HCEC 1CT (cell line): ENCODE measurements around the gene TUBB1.
"Not testable (repeated sequence)": the region's sequence is repeated elsewhere in the genome, so short reads cannot be mapped to it uniquely, and the experiment has no call there.

ENCODE experiments used
- DNase-seq: peaks from one replicate; pipeline ENCODE4 v3.0.0-alpha.2; 2017

The TUBB1 gene

DNA sequence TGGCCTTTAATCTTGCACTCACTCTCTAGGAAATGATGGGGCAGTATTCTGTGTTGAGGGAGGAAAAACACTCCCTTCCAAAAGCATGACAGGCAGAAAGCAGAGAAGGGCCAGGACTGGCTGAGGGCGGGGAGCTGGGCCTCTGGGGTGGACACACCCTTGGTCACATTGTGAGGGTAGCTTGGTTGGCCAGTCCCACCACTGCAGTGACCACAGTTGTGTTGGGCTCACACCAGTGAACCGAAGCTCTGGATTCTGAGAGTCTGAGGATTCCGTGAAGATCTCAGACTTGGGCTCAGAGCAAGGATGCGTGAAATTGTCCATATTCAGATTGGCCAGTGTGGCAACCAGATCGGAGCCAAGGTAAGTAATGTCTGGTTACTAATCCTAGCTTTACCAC, at the start of gene TUBB1:
Gene TUBB1, plus strand, starts transcription at position 213 of the 400 bp plus-strand sequence. Its CDS starts 94 bp downstream, at position 307.
- no peak for DNase-seq

DNA sequence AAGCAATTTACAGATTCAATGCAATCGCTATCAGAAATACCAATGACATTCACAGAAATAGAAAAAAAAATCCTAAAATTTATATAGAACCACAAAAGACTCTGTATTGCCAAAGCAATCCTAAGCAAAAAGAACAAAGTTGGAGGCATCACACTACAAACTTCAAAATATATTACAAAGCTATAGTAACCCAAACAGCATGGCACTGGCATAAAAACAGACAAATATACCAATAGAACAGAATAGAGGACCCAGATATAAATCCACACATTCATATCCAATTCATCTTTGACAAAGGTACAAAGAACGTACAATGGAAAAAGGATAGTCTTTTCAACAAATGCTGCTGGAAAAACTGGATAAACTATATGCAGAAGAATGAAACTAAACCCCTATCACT, 49.8 kb upstream of the TUBB1 start:
- no peak for DNase-seq

DNA sequence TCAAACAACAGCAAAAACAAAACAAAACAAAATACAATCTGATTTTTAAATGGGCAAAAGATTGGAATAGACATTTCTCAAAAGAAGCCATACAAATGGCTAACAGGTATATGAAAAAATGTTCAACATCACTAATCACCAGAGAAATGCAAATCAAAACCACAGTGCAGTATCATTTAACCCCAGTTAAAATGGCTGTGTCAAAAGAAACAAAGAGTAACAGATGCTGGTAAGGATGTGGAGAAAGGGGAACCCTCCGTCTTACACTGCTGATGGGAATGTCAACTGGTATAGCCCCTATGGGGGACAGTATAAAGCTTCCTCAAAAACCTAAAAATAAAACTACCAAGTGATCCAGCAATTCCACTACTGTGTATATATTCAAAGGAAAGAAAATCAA, 49.1 kb upstream of the TUBB1 start:
- no peak for DNase-seq

DNA sequence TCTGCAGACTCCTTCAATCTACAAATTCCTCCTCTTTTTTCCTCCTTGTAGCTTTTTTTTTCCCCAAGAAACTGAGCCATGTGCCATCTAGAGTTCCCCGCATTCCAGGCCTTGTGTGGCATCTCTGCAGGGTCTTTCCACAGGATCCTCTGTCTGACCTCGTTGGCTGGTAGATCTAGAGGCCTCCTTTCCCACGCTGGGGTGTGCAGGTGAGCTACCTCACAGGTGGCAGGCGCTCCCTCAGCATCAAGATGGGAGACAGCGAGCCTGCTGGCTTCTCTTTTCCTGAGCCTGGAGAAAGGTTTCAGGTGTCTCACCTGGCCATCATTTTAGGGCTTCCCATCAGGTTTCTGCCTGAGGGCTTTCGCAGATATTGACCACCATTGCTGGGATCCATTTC, 47.8 kb upstream of the TUBB1 start:
- no peak for DNase-seq

DNA sequence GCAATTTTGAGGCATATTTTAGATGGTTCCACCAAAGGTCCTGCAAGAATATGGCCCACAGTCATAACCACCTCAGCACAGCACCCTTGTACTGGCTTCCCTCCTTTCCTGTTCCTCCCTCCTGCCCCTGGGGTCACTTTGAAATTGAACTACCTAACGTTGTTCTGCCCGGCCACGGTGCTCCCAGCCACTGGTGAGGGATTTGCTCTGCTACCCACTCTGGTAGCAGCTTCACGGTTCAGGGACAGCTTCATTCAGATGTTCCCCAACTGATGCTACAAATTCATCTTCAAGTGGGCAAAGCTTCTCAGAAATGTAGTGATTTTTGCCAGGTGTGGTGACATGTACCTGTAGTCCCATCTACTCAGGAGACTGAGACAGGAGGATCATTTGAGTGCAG, 46.0 kb upstream of the TUBB1 start:
- no peak for DNase-seq

DNA sequence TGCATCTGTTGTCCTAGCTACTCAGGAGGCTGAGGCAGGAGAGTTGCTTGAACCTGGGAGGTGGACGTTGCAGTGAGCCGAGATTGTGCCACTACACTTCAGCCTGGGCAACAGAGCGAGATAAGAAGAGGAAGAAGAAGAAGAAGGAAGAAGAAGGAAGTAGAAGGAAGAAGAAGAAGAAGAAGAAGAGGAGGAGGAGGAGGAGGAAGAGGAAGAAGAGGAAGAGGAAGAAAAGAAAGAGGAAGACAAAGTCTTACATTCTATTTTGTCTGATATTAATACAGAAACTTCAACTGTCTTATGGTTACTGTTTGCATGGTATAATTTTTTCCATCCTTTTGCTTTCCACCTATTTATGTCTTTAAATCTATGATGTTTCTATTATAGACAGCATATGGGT, 45.4 kb upstream of the TUBB1 start:
- no peak for DNase-seq

DNA sequence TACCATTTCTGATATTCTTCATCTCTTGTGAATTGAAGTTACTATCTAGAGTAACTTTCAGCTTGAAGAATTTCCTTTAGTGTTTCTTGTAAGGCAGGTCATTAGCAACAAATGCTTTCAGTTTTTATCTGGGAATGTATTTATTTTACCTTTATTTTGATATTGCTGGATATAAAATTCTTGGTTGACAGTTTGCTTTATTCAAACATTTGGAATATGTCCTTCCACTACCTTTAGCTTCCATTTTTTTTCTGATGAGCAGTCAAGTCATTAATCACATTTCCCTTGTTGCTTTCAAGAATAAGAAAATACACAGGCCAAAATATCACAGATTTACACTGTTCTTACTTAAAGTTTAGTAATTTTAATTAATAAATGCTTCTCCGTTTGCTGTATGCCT, 43.9 kb upstream of the TUBB1 start:
- no peak for DNase-seq

DNA sequence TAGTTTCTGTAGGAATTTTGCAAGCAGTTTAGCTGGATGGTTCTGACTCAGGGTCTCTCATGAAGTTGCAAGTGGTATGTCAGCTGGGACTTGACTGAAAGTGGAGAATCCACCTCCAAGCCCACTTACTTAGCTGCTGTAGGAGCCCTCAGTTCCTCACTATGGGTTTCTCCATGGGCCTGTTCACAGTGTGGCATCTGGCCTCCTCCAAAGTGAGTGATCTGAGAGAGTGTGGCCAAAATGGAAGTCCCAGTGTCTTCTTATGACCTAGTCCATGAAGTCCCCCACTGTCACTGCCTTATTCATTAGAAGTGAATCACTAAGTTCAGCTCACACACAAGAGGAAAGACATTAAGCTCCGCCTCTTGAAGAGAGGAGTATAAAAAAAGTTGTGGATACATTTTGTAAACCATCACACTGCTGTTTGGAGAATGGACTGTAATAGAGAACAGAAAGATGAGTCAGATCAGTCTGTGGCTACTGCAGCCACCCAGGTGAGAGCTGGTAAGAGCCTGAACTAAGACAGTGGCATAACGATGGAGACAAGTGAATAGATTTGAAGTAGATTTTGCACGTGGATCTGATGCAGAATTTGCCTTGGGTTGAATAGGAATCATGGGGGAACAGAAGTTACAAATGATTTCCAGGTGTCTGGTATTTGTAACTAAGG, 43.0 kb upstream of the TUBB1 start:
- DNase-seq, result no peak

DNA sequence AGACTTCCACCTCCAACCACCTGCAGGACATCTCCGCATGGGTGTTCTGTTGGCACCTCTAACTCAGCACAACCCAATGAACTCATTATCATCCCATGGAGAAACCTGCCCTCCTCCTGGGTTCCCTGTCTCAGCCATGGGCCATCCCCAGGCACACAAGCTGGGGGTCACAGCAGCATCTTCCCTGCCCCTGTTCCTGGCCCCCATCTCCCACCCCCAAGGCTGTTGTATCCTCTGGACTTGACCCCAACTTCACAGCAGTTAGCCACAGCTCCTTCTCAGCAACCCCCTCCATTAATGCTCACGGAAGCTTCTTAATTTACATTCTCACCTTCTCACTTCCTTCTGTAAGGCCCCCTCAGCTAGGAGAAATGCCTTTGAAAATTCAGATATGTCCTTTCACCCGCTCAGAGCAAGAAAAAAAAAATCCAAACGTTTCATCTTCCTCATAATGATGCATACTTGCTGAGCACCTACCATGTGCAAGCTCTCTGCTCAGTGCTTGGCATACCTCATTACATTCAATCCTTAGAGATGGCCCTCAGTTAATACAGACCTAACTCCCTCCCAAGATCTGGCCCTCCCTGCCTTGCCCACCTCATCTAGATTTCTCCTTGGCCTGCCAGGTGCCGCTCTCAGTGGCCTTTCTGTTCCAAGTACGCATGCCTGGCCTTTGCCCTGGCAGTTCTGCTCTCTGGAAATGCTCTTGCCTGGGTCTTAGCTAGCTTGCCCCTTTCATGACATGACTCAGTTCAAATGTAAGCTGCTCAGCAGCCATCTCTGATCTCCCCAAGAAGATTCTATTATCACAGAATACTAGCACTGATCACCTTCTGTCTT, 40.7 kb upstream of the TUBB1 start:
- DNase-seq, result no peak

DNA sequence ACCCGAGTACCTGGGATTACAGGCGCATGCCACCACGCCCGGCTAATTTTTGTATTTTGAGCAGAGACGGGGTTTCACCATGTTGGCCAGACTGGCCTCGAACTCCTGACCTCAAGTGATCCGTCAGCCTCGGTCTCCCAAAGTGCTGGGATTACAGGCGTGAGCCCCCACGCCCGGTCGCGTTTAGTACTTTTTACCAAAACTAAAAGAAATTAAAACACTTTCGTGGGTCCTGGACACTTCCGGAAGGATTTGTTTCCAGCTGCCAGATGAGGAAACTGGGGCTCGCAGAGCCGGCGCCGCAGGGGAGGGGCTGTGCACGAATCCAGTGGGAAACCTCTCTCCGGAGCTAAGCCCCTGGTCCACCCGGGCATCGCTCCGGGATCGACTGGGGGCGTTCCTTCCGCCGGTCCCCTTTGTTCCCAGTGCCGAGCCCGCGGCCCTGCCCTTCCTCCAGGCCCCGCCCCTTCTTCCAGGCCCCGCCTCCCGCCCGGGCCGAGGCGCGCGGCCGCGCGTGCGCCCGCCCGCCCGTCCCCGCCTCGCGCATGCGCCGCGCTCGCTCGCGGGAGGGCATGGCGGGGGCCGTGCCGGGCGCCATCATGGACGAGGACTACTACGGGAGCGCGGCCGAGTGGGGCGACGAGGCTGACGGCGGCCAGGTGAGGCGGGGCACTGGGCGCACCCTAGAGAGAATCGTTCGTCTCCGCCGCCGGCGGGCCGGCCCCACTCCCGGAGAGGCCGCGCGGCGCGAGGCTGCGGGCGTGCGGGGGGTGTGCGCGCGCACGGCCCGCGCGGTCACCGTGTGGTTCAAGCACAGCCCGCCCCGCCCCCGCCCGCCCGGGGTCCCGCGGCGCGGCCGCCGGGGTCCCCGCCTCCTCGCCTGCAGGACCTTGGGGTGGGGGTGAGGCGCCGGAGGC, 38.3 kb upstream of the TUBB1 start, which contains the start of gene NELFCD:
Gene NELFCD, plus strand, starts transcription at position 546 of the 917 bp plus-strand sequence. Its CDS starts 54 bp downstream, at position 600.
- DNase-seq, result peak; percentile 79

DNA sequence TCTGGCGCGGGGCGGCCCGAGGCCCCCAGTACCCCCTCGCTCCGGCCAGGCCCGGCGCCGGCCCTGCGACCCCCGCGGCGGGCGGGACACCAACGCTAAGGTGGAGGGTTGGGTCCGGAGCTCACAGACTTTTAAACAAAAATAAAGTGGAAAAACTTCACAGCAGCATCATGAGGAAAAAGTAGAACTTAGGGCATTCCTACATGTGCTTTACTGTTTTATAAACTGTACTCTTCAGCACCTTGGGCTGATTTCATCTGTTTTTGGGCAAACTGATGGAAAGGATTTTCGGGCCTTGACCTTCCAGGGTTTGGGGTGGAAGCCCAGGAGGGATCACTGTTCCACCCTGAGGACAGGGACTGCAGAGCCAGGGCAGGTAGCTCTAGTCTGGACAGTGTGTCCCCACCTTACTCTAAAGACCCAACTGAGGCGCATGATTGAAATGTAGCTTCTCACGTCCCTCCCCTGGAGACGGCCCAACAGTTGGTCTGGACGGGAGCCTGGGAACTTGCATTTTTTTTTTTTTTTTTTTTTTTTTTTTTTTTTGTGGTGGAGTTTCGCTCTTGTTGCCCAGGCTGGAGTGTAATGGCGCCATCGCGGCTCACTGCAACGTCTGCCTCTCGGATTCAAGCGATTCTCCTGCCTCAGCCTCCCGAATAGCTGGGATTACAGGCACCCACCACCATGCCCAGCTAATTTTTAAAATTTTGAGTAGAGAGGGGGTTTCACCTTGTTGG, 37.4 kb upstream of the TUBB1 start:
- DNase-seq, result peak; percentile 19

DNA sequence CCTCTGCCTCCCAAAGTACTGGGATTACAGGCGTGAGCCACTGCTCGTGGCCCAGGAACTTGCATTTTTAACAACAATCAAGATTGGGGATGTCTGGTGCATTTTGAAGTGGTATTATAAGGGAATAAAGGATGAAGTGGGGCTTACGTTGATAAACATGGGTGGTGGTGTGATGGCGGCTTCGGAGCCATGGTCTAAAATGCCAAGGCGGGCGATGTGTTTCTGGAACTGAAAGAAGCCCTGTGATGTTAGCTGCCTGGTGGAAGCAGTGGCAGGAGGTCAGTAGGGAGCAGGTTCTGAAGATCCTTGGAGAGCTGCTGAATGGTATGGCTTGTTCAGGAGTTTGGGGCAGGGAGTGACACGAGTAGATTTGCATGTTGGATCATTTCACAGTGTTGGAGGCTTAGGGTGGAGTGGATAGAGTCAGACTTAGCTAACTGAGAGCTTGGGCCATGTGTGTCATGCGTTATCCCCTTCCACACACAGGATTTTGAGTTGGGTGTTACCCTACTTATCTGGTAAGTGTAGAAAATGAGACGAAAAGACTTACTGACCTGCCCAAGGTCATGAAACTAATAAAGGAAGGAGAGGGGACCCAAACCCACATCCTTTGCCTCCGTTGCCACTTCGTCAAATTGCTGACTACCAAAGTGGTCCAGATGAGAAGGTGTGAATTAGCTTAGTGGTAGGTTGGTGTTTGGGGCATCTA, 36.7 kb upstream of the TUBB1 start:
- no peak for DNase-seq

DNA sequence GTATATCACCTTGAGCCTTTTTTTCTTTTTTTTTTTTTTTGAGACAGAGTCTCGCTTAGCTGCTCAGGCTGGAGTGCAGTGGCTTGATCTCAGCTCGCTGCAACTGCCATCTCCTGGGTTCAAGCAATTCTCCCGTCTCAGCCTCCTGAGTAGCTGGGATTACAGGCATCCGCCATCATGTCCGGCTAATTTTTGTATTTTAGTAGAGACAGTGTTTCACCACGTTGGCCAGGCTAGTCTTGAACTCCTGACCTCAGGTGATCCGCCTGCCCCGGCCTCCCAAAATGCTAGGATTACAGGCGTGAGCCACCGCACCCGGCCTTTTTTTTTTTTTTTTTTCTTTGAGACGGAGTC, 36.1 kb upstream of the TUBB1 start:
- DNase-seq, result not testable (repeated sequence)

DNA sequence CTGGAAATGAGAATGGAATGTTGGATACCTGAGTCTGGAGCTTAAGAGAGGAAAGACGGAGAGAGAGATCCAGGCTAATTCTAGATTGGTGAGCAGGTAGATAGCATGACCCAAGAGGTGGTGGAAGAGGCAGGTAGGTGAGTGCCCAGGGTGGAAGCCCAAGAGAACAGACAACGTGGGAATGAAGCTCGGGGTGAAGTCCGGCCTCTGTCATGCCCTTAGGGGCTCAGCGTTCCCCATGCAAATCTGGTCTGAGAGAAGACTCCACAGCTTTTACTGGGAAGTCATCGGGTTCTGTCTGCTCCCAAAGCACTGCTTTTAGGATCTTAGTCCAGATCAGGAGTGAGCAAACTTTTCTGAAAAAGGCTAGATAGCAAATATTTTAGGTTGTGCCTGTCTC, 34.5 kb upstream of the TUBB1 start:
- no peak for DNase-seq

DNA sequence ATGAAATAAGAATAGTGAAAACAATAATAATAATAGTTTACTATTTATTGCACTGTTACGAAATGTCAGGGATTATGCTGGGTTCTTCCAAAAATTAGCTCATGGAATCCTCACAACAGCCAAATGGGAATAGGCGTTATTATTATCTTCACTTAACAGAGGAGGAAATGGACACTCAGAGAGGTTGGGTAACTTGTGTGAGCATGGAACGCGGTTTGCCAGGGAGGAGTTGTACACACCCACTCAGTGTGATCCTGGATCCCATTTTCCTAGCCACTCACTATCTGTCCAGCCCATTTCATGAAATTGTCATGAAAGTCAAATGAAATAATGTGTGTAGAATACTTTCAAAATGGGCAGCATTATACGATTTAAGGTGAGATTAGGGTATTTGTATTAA, 33.6 kb upstream of the TUBB1 start:
- DNase-seq, result no peak

DNA sequence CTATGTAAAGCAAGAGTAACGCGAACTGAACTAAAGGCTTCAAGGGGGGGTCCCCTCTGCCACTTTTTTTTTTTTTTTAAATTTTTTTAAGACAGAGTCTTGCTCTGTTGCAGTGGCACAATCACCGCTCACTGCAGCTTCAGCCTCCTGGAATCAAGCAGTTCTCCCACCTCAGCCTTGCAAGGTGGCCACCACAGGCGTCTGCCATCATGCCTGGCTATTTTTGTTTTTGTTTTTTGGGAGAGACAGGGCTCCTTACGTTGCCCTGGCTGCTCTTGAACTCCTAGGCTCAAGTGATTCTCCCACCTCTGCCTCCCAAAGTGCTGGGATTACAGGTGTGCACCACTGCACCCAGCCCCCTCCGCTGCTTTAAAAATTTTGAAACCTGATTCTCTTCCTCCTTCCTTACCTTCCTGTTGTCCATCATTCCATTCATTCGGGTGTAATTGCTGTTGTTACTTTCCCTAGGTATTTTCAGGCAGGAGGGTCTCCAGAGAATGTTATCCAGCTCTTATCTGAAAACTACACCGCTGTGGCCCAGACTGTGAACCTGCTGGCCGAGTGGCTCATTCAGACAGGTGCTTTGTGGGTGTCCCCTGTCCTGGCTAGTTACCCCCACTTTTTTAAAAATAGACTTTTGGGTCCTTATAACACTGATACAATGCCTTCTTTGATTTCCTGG, 32.8 kb upstream of the TUBB1 start:
- DNase-seq, result no peak

DNA sequence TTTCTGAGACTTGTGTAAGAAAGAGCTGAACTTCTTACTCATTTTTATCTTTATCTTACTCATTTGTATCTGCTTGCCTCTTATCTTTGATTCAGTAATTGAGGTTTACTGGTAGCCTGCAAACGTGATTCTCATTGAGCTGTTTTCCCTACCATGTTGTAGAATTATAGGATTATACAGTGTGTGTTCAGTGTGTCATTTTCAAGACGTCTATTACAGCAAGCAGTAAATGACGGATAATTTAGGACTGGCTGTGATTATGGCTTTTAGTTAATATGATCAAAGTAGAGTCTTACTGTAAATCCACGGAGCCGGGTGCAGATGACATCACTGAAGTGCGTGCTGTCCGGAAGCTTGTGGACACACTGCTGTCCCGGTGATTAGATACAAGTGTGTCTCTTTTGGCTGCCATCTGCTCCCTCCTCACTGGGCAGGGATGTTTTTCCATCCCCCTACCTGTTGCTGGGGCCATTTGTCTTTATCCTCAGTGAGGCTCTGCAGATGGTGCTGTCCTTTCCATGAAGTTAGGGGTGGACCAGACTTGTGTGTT, 32.2 kb upstream of the TUBB1 start:
- no peak for DNase-seq

DNA sequence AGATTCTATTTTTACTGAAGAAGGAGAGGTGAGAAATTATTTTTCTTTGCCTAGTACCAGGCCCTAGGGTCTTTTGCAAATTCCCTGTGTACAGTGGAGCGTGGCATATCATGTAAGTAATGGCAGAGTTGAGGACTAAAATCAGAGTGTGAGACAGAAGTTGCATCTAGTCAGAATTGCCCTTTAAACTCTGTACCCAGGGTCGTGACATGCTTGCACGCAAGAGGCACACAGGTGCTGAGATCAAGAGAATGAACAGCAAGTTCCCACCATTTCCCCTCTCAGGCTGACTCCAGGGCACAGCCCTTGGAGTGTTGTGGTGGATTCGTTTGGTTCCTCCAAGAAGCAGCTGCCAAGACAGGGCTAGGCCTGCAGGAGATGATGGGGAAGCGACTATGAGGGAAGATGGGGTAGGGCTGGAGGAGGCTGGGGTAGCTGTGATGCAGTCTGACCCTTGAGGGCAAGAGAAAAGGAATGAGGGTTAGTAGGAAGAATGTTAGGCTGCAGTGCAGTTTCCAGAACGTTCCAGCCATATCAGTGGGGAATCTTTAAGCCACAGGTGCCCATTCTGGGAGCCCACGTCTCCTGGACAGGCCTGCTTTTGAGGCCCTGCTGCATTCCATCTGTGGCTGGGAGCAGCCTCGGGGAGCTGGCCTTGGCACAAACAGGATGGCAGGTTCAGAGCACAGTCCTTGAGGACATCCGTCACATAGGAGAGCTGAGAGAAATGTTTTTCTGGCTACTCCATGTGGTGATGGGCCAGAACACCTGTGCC, 31.3 kb upstream of the TUBB1 start:
- DNase-seq, result no peak

DNA sequence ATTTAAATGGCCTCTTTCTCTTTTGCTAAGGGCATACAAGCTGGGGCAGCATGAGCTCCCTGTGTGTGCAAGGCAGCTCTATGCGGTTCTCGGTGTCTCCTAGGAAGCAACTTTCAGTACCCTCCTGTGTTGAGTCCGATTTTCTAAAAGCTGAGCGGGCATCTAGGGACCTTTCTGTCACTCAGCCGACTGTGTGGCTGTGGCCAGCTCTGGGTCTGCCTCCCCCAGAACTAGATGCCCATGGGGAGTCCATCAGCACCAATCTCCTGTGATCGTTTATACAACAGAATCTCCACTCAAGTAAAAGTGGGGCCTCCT, 30.7 kb upstream of the TUBB1 start:
- no peak for DNase-seq

DNA sequence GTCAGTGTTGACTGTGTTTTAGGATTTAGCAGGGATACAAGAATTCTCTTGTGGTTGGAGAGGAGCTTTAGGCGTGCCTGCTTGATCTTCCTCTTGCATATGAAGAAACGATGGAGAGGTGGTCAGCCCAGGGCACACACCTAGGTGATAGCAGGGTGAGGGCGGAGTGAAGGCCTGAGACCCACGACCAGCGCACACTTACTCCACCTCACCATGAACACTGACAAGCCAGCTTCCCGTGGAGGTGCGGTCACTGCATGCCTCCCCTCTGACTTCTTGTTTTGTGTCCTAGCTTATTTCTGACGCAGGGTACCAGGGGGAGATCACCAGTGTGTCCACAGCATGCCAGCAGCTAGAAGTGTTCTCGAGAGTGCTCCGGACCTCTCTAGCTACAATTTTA, 30.0 kb upstream of the TUBB1 start:
- DNase-seq, result no peak
